NCI-H524 (cell line): Measurements from ENCODE around the gene NR1H2.

Source experiments
- DNase-seq, 2 experiments: peaks; one replicate each; lab custom pipeline; 2025; lab: John Stamatoyannopoulos, UW

Gene NR1H2

DNA sequence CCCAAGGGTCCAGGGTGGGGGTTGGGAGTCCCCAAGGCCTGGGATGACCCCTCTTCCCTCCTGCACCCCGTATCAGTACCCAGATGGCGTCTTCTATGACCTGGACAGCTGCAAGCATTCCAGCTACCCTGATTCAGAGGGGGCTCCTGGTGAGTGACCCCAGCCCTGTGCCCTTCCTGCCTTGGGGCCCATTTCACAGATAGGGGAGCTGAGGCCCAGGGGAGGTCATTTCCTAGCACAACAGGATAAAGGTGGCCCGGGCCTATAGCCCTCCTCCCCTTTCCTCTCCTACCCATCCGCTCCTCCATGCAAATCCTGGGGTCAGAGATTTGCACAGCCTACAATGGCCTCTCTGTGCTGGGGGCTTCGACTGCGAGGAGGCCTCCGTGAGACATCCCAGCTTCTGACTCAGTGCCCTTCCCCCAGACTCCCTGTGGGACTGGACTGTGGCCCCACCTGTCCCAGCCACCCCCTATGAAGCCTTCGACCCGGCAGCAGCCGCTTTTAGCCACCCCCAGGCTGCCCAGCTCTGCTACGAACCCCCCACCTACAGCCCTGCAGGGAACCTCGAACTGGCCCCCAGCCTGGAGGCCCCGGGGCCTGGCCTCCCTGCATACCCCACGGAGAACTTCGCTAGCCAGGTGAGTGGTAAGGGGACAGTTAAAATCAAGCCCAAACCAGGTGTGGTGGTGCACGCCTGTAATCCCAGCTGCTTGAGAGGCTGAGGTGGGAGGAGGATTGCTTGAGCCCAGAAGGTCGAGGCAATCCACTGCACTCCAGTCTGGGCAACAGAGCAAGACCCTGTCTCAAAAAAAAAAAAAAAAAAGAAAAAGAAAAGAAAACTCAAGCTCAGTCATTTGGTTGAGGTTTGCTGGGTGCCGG, 46.4 kb downstream of the NR1H2 start:
- DNase-seq: no peak

- no peak for DNase-seq
These were observed 47.2 kb downstream of the NR1H2 start for GRCh38 chr19:50423279-50424113.

GRCh38 chr19:50425581-50425980, 49.3 kb downstream of the NR1H2 start:
- no peak for DNase-seq

GRCh38 chr19:50427318-50427925, 51.2 kb downstream of the NR1H2 start:
- no peak for DNase-seq

GRCh38 chr19:50427997-50428425, 51.8 kb downstream of the NR1H2 start:
- DNase-seq: no peak

DNA sequence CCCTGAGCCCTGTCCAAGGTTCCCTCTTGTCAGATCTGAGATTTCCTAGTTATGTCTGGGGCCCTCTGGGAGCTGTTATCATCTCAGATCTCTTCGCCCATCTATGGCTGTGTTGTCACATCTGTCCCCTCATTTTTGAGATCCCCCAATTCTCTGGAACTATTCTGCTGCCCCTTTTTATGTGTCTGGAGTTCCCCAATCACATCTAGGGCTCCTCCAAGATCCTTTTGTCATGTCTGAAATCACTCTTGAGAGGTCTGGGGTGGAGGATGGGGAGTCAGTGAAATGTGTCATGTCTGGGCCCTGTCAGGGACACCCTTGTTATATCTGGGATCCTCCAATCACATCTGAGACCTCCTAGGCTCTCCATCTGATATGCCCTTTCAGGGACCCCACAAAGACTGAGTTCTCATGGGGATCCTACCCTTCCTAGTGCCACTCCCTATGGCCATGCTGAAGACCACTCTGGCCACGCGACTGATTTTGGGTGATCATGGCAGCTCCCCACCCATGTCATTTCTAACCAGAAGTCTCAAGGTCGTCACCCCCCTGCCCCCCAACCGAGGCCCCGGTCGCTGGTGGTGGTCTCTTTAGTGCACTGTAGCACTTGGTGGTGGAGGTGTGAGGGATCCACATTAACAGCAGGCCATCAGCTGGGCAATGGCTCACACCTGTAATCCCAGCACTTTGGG, 52.7 kb downstream of the NR1H2 start:
- DNase-seq: no peak

GRCh38 chr19:50430888-50431342, 54.7 kb downstream of the NR1H2 start:
- no peak for DNase-seq

DNA sequence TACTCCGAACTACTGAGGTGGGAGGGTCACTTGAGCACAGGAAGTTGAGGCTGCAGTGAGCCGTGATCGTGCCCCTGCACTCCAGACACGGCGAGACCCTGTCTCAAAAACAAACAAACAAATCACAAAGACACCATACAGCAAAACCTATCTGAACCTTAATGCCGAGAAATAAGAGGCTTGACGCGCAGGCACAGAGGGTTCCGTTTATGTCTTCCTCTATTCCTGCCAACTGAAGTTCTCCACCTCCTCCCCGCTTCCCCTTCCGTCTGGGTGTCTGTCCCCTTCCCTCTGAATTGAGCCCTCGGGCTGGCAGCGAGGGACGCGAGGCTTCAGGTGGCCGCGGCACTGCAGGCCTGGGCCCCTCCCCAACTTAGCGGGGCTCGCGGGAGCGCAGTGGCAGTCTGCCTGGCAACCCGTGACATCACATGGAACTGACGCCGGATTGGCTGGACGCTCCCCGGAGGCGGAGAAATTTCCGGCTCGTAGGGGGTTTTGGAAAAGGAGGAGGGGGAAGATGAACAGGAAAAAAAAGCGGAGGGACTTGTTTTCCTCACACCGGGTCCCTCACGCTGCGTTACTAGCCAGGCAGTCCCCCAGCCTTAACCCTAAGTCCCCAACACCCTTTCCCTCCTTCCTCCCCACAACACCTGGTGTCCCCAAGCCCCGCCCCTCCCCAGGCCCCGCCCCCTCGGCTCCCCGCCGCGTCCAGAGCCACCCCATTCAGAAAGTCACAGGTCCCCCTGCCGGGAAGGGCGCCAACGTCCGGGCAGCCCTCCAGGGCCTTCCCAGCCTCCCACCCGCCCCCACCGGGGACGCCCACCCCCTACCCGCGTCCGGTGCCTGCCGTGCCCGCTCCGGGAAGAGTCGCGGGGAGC, 55.3 kb downstream of the NR1H2 start:
- DNase-seq: peak; percentile 50 to 78

DNA sequence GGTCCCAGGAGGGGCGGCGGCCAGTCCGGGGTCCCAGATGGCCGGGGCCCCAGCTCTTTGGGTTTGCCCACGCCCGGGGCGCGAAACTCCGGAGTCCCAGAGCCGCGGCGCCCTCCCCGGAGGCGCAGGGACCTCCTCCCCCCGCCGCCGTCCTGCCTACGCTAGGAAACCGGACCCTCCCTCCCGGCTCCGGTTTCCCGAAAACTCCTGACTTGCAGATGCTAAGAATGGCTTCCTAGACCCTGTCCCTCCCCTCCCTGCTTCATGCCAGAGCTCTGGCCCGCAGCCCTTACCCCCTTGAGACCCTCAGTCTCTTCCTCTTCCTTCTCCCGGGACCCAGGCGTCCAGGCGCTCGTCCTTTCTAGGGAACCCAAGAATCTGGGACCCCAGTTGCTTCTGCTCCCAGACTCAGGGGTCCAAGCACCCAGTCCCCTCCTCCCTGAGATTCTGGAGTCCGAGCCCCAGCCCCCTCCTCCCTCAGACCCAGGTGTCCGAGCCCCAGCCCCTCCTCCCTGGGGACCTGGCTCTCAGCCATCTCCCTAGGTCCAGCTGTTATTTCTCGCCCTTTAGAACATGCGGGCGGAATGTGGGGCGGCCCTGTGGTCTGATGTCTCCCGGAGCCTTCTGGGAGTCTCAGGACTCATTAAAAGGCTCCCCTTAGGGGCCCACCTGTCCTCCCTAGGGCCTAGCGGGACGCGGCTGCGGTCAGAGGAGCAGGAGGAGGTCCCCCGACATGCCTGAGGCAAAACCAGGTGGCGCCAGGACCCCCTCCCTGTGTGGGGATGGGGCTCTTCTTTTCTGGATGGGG, 56.2 kb downstream of the NR1H2 start, which contains the start of gene MYBPC2:
MYBPC2 (plus strand) TSS at position 672 of the 808 bp plus-strand sequence; CDS start at position 734, 62 bp downstream.
- peak in 1 of 2 experiments; percentile 52 for DNase-seq
